Measurements from ENCODE around the gene TSTD1.

- TF ChIP-seq EZH2phosphoT487 (IDR thresholded peaks at IDR 0.05; ENCODE audit: insufficient read depth, low read depth): no peak
- TF ChIP-seq EZH2 (IDR thresholded peaks at IDR 0.05; ENCODE audit: insufficient read depth, poor library complexity, severe bottlenecking): no peak
These were observed 42.8 kb upstream of the TSTD1 start for GRCh38 chr1:161081519-161081918.
